H1 (cell line): ENCODE data around the gene NOB1. TPM values are rescaled to one million over a fixed set of nuclear protein-coding genes. Genes with fewer than 3 reads are reported as not detected.

ENCODE experiments used
- CTCF ChIA-PET: fragments of 300-600 bp; sonication (Branson Sonifier 250); formaldehyde crosslinking; loops from one replicate; lab custom pipeline; 2021; ENCODE audit not compliant: partially characterized antibody; lab: Charles Lee
- POLR2A ChIA-PET: fragments of 300-600 bp; sonication (Branson Sonifier 250); formaldehyde crosslinking; loops from one replicate; lab custom pipeline; 2021; ENCODE audit warnings: inconsistent platforms; ENCODE audit not compliant: partially characterized antibody; lab: Charles Lee
- DNase-seq, 2 experiments: peaks; one replicate each; pipeline versions ENCODE4 v3.0.0 to v3.0.0-alpha.2; 2010 to 2022; ENCODE audit warnings: low spot score in 2 of 2, low read depth in 1 of 2, mixed read lengths in 1 of 2
- FAIRE-seq: peaks from 2 replicates; lab custom pipeline; 2011; peaks lifted over from hg19 to GRCh38; lab: Jason Lieb, UNC
- H2AFZ ChIP-seq: 2 replicates; pipeline ENCODE4 v1.8.1; 2012; ENCODE audit warnings: low read length, inconsistent platforms
- H2AK5ac ChIP-seq: 2 replicates; pipeline ENCODE4 v1.6.1; 2013; ENCODE audit warnings: low read depth, low read length
- H2BK120ac ChIP-seq: replicated peaks from 2 replicates; pipeline ENCODE3; 2013; ENCODE audit warnings: low read depth, low read length, inconsistent platforms
- H2BK12ac ChIP-seq: 2 replicates; pipeline ENCODE4 v1.6.1; 2013; ENCODE audit warnings: low read depth, low read length
- H2BK15ac ChIP-seq: 2 replicates; pipeline ENCODE4 v1.6.1; 2013; ENCODE audit warnings: low read length
- H2BK20ac ChIP-seq: 2 replicates; pipeline ENCODE4 v1.6.1; 2013; ENCODE audit warnings: low read length
- H2BK5ac ChIP-seq: 2 replicates; pipeline ENCODE4 v1.6.1; 2013; ENCODE audit warnings: low read depth, low read length
- H3K14ac ChIP-seq: 2 replicates; pipeline ENCODE4 v1.6.1; 2013; ENCODE audit warnings: inconsistent platforms; ENCODE audit not compliant: insufficient read length
- H3K18ac ChIP-seq: 2 replicates; pipeline ENCODE4 v1.6.1; 2013; ENCODE audit warnings: low read length; ENCODE audit errors: extremely low read depth
- H3K23ac ChIP-seq: 2 replicates; pipeline ENCODE4 v1.6.1; 2013; ENCODE audit warnings: inconsistent platforms; ENCODE audit not compliant: insufficient read length
- H3K23me2 ChIP-seq: 2 replicates; pipeline ENCODE4 v1.6.1; 2013; ENCODE audit warnings: low read depth, low read length
- H3K27ac ChIP-seq: 2 replicates; pipeline ENCODE4 v1.6.1; 2011; ENCODE audit warnings: low read depth, low read length, inconsistent platforms
- H3K27me3 ChIP-seq, 4 experiments: replicated peaks in 1 of 4; 1 replicate in 1 of 4; 2 replicates in 3 of 4; pipeline versions ENCODE4 v1.6.1 to v1.8.1; 2011 to 2013; ENCODE audit warnings: low read length in 3 of 4, mild to moderate bottlenecking in 3 of 4, inconsistent platforms in 2 of 4, mixed read lengths in 2 of 4, moderate library complexity in 1 of 4; ENCODE audit not compliant: control insufficient read depth in 3 of 4, insufficient read depth in 3 of 4; ENCODE audit errors: extremely low read depth in 1 of 4
- H3K36me3 ChIP-seq, 4 experiments: 2 replicates each; pipeline versions ENCODE4 v1.6.1 to v1.8.1; 2011 to 2013; ENCODE audit warnings: mild to moderate bottlenecking in 4 of 4, low read length in 3 of 4, moderate library complexity in 2 of 4, control low read depth in 1 of 4, inconsistent platforms in 1 of 4; ENCODE audit not compliant: insufficient read depth in 4 of 4, control insufficient read depth in 2 of 4
- H3K4ac ChIP-seq: replicated peaks from 2 replicates; pipeline ENCODE3; 2013; ENCODE audit warnings: low read length, low read depth, mixed read lengths, inconsistent platforms; ENCODE audit not compliant: insufficient read length
- H3K4me1 ChIP-seq, 4 experiments: replicated peaks in 1 of 4; 1 replicate in 1 of 4; 2 replicates in 3 of 4; pipeline versions ENCODE4 v1.6.1 to v1.8.1; 2011 to 2013; ENCODE audit warnings: low read length in 3 of 4, inconsistent platforms in 2 of 4, mixed read lengths in 1 of 4; ENCODE audit not compliant: insufficient read depth in 4 of 4, control insufficient read depth in 3 of 4
- H3K4me2 ChIP-seq, 2 experiments: 2 replicates each; pipeline versions ENCODE4 v1.6.1 to v1.8.1; 2011 to 2013; ENCODE audit warnings: low read depth in 2 of 2, low read length in 2 of 2, control low read depth in 1 of 2, inconsistent platforms in 1 of 2, mild to moderate bottlenecking in 1 of 2; ENCODE audit not compliant: insufficient read depth in 1 of 2
- H3K4me3 ChIP-seq, 4 experiments: fragments of 200-600, 300-600 bp in 1 of 4; sonication (generic), shearing (Covaris generic), sonication (Bioruptor Twin) in 1 of 4; 2 replicates each; pipeline versions ENCODE4 v1.5.1 to v1.8.1; 2011 to 2016; ENCODE audit warnings: low read length in 4 of 4, low read depth in 3 of 4, control low read depth in 2 of 4, inconsistent platforms in 2 of 4, mild to moderate bottlenecking in 2 of 4, mixed read lengths in 1 of 4, moderate library complexity in 1 of 4; ENCODE audit not compliant: insufficient read depth in 2 of 4; ENCODE audit errors: extremely low read depth in 1 of 4
- H3K56ac ChIP-seq: replicated peaks from 2 replicates; pipeline ENCODE3; 2013; ENCODE audit warnings: low read depth, mild to moderate bottlenecking, mixed read lengths, low read length, inconsistent platforms; ENCODE audit not compliant: insufficient read length
- H3K79me1 ChIP-seq: 2 replicates; pipeline ENCODE4 v1.6.1; 2013; ENCODE audit warnings: low read depth, low read length, control low read depth
- H3K79me2 ChIP-seq, 2 experiments: 2 replicates each; pipeline versions ENCODE4 v1.6.1 to v1.8.1; 2012 to 2013; ENCODE audit warnings: low read length in 2 of 2, mild to moderate bottlenecking in 2 of 2, inconsistent platforms in 1 of 2; ENCODE audit not compliant: insufficient read depth in 2 of 2, control insufficient read depth in 1 of 2
- H3K9ac ChIP-seq, 4 experiments: replicated peaks in 1 of 4; 1 replicate in 1 of 4; 2 replicates in 3 of 4; pipeline versions ENCODE4 v1.6.1 to v1.8.1; 2011 to 2013; ENCODE audit warnings: low read depth in 3 of 4, low read length in 3 of 4, control low read depth in 2 of 4, mild to moderate bottlenecking in 2 of 4, moderate library complexity in 2 of 4, inconsistent platforms in 1 of 4; ENCODE audit errors: extremely low read depth in 1 of 4
- H3K9me3 ChIP-seq, 2 experiments: 2 replicates each; pipeline versions ENCODE4 v1.6.1 to v1.8.1; 2012 to 2013; ENCODE audit warnings: mild to moderate bottlenecking in 2 of 2, moderate library complexity in 2 of 2, control low read depth in 1 of 2, inconsistent platforms in 1 of 2, low read depth in 1 of 2, low read length in 1 of 2, mixed read lengths in 1 of 2; ENCODE audit not compliant: insufficient read depth in 2 of 2
- H4K20me1 ChIP-seq, 2 experiments: replicated peaks in 1 of 2; 2 replicates each; pipeline versions ENCODE3 to v1.8.1; 2011 to 2013; ENCODE audit warnings: inconsistent platforms in 2 of 2, low read length in 2 of 2, mild to moderate bottlenecking in 1 of 2; ENCODE audit not compliant: insufficient read depth in 2 of 2, control insufficient read depth in 1 of 2
- H4K5ac ChIP-seq: 2 replicates; pipeline ENCODE4 v1.6.1; 2013; ENCODE audit warnings: low read length, low read depth, mixed read lengths, inconsistent platforms; ENCODE audit not compliant: insufficient read length
- H4K8ac ChIP-seq: 2 replicates; pipeline ENCODE4 v1.8.0; 2013; ENCODE audit warnings: mild to moderate bottlenecking, moderate library complexity, low read length, inconsistent platforms; ENCODE audit not compliant: insufficient read depth; ENCODE audit errors: extremely low read depth
- H4K91ac ChIP-seq: replicated peaks from 2 replicates; pipeline ENCODE3; 2013; ENCODE audit warnings: low read length, mixed read lengths, inconsistent platforms; ENCODE audit not compliant: insufficient read length
- ASH2L ChIP-seq: fragments of 200-600, 300-600 bp; sonication (generic); IDR thresholded peaks from one replicate; pipeline ENCODE4 v1.7.1; 2017; ENCODE audit warnings: low read length
- CBX5 ChIP-seq: fragments of 300-800, 300-1000 bp; sonication (generic); IDR thresholded peaks from 2 replicates; pipeline ENCODE4 v1.7.1; 2016; ENCODE audit warnings: antibody characterized with exemption, low read length, low read depth
- CTBP2 ChIP-seq: IDR thresholded peaks from 2 replicates; pipeline ENCODE4 v1.7.0; 2011; ENCODE audit warnings: borderline replicate concordance, mild to moderate bottlenecking, moderate library complexity, mixed read lengths, low read length; ENCODE audit not compliant: insufficient read depth, insufficient read length
- FOSL1 ChIP-seq: IDR thresholded peaks from 2 replicates; pipeline ENCODE4 v1.6.1; 2011; ENCODE audit warnings: mild to moderate bottlenecking, low read depth, low read length, moderate library complexity; ENCODE audit not compliant: insufficient read depth
- JUND ChIP-seq: IDR thresholded peaks from 2 replicates; pipeline ENCODE4 v1.6.1; 2011; ENCODE audit warnings: mild to moderate bottlenecking, improper control_type of control experiment, low read length
- MAX ChIP-seq: IDR thresholded peaks from 2 replicates; pipeline ENCODE4 v1.6.1; 2012; ENCODE audit warnings: inconsistent platforms
- RBBP5 ChIP-seq: IDR thresholded peaks from 2 replicates; pipeline ENCODE4 v1.7.1; 2012; ENCODE audit warnings: low read depth, mild to moderate bottlenecking, inconsistent platforms, low read length, moderate library complexity, borderline replicate concordance
- WGBS, 2 experiments: shearing (Covaris generic) in 1 of 2; methylation state at CpG; one replicate each; pipeline versions ENCODE4 v1.1.6 to v1.1.7; 2013 to 2015; ENCODE audit warnings: low lambda C conversion rate in 2 of 2, mixed read lengths in 2 of 2, inconsistent platforms in 1 of 2, low coverage in 1 of 2, missing lambda C conversion rate in 1 of 2; ENCODE audit not compliant: insufficient replicate concordance in 2 of 2, insufficient coverage in 1 of 2, insufficient read length in 1 of 2; ENCODE audit errors: extremely low coverage in 1 of 2, missing lambda C conversion rate in 1 of 2; 5-methylcytosine and 5-hydroxymethylcytosine counted together
- polyA plus RNA-seq, 7 experiments: library from polyadenylated mRNA; depleted of rRNA in 3 of 7; stranded (reverse) in 5 of 7; unstranded in 2 of 7; fragments of >200 nt in 5 of 7; fragments of 200-250 nt in 2 of 7; gene quantifications; 1 replicate in 5 of 7; 2 replicates in 1 of 7; 4 replicates in 1 of 7; pipeline versions ENCODE4 v1.2.1 to v1.2.3, GENCODE V29; 2011 to 2013; ENCODE audit warnings: missing spikeins in 2 of 7, mixed read lengths in 2 of 7
- total RNA-seq: library from RNA; stranded (reverse); fragmentation: NEBNext Ultra II Directional; extraction: Animal tissue kit (Norgen Biotek cat#: 25700); gene quantifications from 2 replicates; pipeline ENCODE4 v1.2.1, GENCODE V29; 2021

The NOB1 gene
- total and polyA plus RNA-seq, 2 of the 8 experiments (the other 6 are each of a cell fraction or from before 2014, with no cell fraction given): 88.2 to 108 TPM

- no peak overlapping the region for H4K8ac ChIP-seq
- H2BK120ac ChIP-seq: no peak overlapping the region
- peaks cover 3 to 6% (median 4%) of the 10 kb centered on the region in 4 experiments; a peak in 4 of 8 replicates for H3K36me3 ChIP-seq
- ChIA-PET CTCF (interaction anchor here (1.0 to 1.4 kb wide), 2 partner anchors 9 to 48 kb away, joined by 3 to 4 read pairs; no protein-coding TSS in a partner anchor), POLR2A (interaction anchor here (0.6 to 1.2 kb wide), 4 partner anchors 15 to 36 kb away, joined by 3 read pairs; partner anchors contain the start of gene NQO1)
- FAIRE-seq (no peak), DNase-seq (no peak)
- no peak overlapping the region for H3K4me2 ChIP-seq
- no peak overlapping the region for H3K56ac ChIP-seq
- no peak overlapping the region for H2BK20ac ChIP-seq
- no peaks in the 10 kb centered on the region for H3K27me3 ChIP-seq
- no peaks in the 10 kb centered on the region for H4K20me1 ChIP-seq
- no peak overlapping the region for H3K18ac ChIP-seq
- H3K23ac ChIP-seq: no peak overlapping the region
- H2BK12ac ChIP-seq: no peak overlapping the region
- no peak overlapping the region for H3K14ac ChIP-seq
- H3K79me1 ChIP-seq: no peaks in the 10 kb centered on the region
- 95% methylated on average over 10 of the region's 10 CpGs; no CpG with 5 or more reads in 1 of the 2 experiments for WGBS, 2 experiments
- H3K4ac ChIP-seq: no peak overlapping the region
- H3K4me1 ChIP-seq: no peaks in the 10 kb centered on the region; a peak in 3 of 7 replicates
- no peak overlapping the region; the same call in 1 of the 2 replicates for H2AFZ ChIP-seq
- no peak overlapping the region for H3K4me3 ChIP-seq
- H2BK15ac ChIP-seq: no peak overlapping the region
- no peak overlapping the region for H2BK5ac ChIP-seq
- no peak overlapping the region for H3K27ac ChIP-seq
- H4K91ac ChIP-seq: no peak overlapping the region
- no peaks in the 10 kb centered on the region for H3K9me3 ChIP-seq
- no peak overlapping the region for H4K5ac ChIP-seq
- no peak overlapping the region for H3K9ac ChIP-seq
- H3K23me2 ChIP-seq: 0 out of 2 replicates have a peak, but pooled peaks cover 2% of the 10 kb centered on the region
- peaks cover 14 to 29% of the 10 kb centered on the region in 2 experiments for H3K79me2 ChIP-seq
- no peak overlapping the region for H2AK5ac ChIP-seq
- TF ChIP-seq JUND (no peak), CTBP2 (no peak), FOSL1 (no peak), CBX5 (no peak), MAX (no peak), ASH2L (no peak), RBBP5 (no peak)
- TF ChIP-seq, all 59 proteins: peak for 0
These were observed 2.0 kb upstream of the NOB1 start for GRCh38 chr16:69756705-69757104.
